ENCODE results near the gene SOX4. TPM values are rescaled to one million over a fixed set of nuclear protein-coding genes. Genes with fewer than 3 reads are reported as not detected.

Gene SOX4
- total RNA-seq, 2 donors from 2014 or later: 41.7 to 44.1 TPM

DNA sequence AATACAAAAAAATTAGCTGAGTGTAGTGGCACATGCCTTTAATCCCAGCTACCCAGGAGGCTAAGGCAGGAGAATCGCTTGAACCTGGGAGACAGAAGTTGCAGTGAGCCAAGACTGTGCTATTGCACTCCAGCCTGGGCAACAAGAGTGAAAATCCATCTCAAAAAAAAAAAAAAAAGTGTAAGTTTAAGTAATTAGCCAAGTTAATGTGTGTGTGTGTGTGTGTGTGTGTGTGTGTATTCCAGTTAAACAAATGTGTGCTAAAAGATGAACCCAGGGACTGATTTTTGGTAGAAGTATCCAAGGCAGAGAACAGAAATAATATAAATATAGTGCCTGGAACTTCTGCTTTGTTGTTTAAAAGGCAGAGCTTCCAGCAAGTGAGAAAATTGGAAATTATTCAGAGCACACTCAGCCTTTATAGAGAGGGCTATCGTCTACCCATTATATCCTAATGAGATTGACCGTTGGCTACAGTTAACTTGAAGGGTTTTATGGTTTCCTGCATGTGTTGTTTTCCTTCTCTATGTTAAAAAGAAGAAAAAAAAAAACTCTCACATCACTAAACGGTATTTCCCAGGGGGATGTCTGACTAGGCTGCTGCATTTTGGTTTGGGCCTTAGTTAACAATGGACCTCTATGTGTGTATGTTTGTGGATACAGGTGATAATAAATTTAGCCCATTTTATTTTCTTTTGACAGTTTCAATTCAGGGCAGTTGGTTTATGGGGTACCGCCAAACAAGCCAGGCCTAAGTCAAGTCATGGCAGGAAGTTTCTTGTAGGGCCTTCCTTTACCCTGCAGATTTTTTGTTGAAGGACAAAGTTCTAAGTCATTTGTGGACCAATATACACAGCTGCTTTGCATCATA lies 9.8 kb downstream of the SOX4 start:
- DNase-seq (ENCODE audit: low spot score): no peak
- no peaks in the 10 kb centered on the region for H3K4me1 ChIP-seq (replicated peaks)
- no peak overlapping the region for H3K27ac ChIP-seq
- intact Hi-C loops (cut with DNase I): no loop called here
- 21% methylated on average over 5 of the region's 5 CpGs for WGBS
- H3K36me3 ChIP-seq: no peaks in the 10 kb centered on the region
- no peak for TF ChIP-seq POLR2AphosphoS5 (IDR thresholded peaks at IDR 0.05)
- TF ChIP-seq, protein P1, sequence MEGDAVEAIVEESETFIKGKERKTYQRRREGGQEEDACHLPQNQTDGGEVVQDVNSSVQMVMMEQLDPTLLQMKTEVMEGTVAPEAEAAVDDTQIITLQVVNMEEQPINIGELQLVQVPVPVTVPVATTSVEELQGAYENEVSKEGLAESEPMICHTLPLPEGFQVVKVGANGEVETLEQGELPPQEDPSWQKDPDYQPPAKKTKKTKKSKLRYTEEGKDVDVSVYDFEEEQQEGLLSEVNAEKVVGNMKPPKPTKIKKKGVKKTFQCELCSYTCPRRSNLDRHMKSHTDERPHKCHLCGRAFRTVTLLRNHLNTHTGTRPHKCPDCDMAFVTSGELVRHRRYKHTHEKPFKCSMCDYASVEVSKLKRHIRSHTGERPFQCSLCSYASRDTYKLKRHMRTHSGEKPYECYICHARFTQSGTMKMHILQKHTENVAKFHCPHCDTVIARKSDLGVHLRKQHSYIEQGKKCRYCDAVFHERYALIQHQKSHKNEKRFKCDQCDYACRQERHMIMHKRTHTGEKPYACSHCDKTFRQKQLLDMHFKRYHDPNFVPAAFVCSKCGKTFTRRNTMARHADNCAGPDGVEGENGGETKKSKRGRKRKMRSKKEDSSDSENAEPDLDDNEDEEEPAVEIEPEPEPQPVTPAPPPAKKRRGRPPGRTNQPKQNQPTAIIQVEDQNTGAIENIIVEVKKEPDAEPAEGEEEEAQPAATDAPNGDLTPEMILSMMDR (IDR thresholded peaks at IDR 0.05): no peak
- TF ChIP-seq POLR2A (IDR thresholded peaks at IDR 0.05): no peak
- no peaks in the 10 kb centered on the region for H3K27me3 ChIP-seq (replicated peaks; ENCODE audit: insufficient read depth)
- H3K9me3 ChIP-seq: no peaks in the 10 kb centered on the region
- no peak overlapping the region for H3K4me3 ChIP-seq

DNA sequence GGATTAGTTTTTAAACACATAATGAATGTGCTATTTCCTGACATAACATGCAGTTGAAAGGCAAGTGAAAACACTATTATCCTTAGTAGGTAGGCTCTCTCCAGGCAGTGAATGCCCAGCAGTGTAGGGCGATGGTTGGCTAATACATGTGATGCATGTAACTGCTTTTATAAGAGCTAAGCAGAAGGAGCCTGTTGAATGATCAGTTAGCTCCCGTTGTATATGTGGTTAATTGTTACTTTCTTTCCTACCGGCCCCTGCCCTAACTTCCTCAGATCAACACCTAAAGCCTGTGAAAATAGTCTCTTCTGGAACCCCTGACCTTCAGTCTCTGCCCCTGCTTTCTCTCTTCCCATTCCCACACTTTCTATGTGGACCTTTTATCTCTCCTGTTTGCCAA lies 10.5 kb downstream of the SOX4 start:
- Histone ChIP-seq H3K4me3 (no peak overlapping the region), H3K36me3 (no peaks in the 10 kb centered on the region), H3K27me3 (replicated peaks; ENCODE audit: insufficient read depth) (no peaks in the 10 kb centered on the region), H3K27ac (no peak overlapping the region), H3K4me1 (replicated peaks) (no peaks in the 10 kb centered on the region), H3K9me3 (no peaks in the 10 kb centered on the region)
- DNase-seq (ENCODE audit: low spot score): no peak
- 40% methylated on average over 3 of the region's 3 CpGs for WGBS
- TF ChIP-seq POLR2AphosphoS5 (IDR thresholded peaks at IDR 0.05) (no peak), POLR2A (IDR thresholded peaks at IDR 0.05) (no peak)
- TF ChIP-seq, protein P1 (IDR thresholded peaks at IDR 0.05): no peak
- intact Hi-C loops (cut with DNase I): no loop called here

DNA sequence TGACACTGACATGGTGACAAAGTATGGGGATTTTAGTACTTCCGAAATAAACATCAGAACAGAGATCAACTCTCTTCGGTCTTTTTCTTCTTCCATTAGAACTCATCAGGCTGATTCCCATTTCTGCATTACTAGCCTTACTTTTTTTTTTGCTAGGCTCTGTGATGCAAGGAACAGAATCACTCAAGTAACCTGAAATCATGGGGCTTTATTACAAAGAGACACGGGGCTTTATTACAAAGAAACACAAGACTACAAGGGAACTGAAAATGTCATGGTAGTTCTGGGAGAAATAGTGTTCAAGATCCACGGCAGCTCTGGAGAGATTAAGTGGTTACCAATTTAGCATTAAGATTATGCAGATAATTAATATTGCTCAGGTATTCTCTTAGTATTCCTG lies 11.6 kb downstream of the SOX4 start:
- intact Hi-C loops (cut with DNase I): no loop called here
- no peak overlapping the region for H3K4me3 ChIP-seq
- TF ChIP-seq, protein P1 (IDR thresholded peaks at IDR 0.05): no peak
- no peak for TF ChIP-seq POLR2AphosphoS5 (IDR thresholded peaks at IDR 0.05)
- no peak for TF ChIP-seq POLR2A (IDR thresholded peaks at IDR 0.05)
- H3K27me3 ChIP-seq (replicated peaks; ENCODE audit: insufficient read depth): no peaks in the 10 kb centered on the region
- no peaks in the 10 kb centered on the region for H3K4me1 ChIP-seq (replicated peaks)
- no peak for DNase-seq (ENCODE audit: low spot score)
- H3K27ac ChIP-seq: no peak overlapping the region
- H3K36me3 ChIP-seq: no peaks in the 10 kb centered on the region
- WGBS: 84% methylated on average over 4 of the region's 4 CpGs
- no peaks in the 10 kb centered on the region for H3K9me3 ChIP-seq

GRCh38 chr6:21608601-21609000 lies 15.1 kb downstream of the SOX4 start:
- Histone ChIP-seq H3K27ac (no peak overlapping the region), H3K4me1 (replicated peaks) (no peaks in the 10 kb centered on the region), H3K36me3 (no peaks in the 10 kb centered on the region), H3K27me3 (replicated peaks; ENCODE audit: insufficient read depth) (no peaks in the 10 kb centered on the region), H3K4me3 (no peak overlapping the region), H3K9me3 (no peaks in the 10 kb centered on the region)
- TF ChIP-seq POLR2AphosphoS5 (IDR thresholded peaks at IDR 0.05) (no peak), POLR2A (IDR thresholded peaks at IDR 0.05) (no peak)
- TF ChIP-seq, protein P1 (IDR thresholded peaks at IDR 0.05): no peak
- intact Hi-C loops (cut with DNase I): no loop called here
- 81% methylated on average over 10 of the region's 10 CpGs for WGBS
- DNase-seq (ENCODE audit: low spot score): no peak

- Histone ChIP-seq H3K4me1 (replicated peaks) (no peaks in the 10 kb centered on the region), H3K36me3 (no peaks in the 10 kb centered on the region), H3K27me3 (replicated peaks; ENCODE audit: insufficient read depth) (no peaks in the 10 kb centered on the region), H3K9me3 (no peaks in the 10 kb centered on the region), H3K27ac (no peak overlapping the region), H3K4me3 (no peak overlapping the region)
- DNase-seq (ENCODE audit: low spot score): no peak
- intact Hi-C loops (cut with DNase I): no loop called here
- WGBS: 97% methylated on average over 22 of the region's 28 CpGs
- TF ChIP-seq POLR2A (IDR thresholded peaks at IDR 0.05): no peak
- TF ChIP-seq POLR2AphosphoS5 (IDR thresholded peaks at IDR 0.05): no peak
- TF ChIP-seq, protein P1 (IDR thresholded peaks at IDR 0.05): no peak
These were observed 16.4 kb downstream of the SOX4 start for GRCh38 chr6:21609881-21610329.
